Fibroblast of lung (primary cell): Measurements from ENCODE around the gene ST3GAL6.
A peak's percentile ranks its signal among the peaks of the same experiment; 100 is the strongest.

Experiments used
- CTCF ChIP-seq, 2 donors: IDR thresholded peaks in 1 of 2; conservative IDR thresholded peaks in 1 of 2; 1 replicate in 1 of 2; 2 replicates in 1 of 2; pipeline ENCODE4 v1.5.1; 2011 to 2012; ENCODE audit warnings: low read length in 2 of 2, control low read depth in 1 of 2, inconsistent platforms in 1 of 2, low read depth in 1 of 2, mild to moderate bottlenecking in 1 of 2
- EZH2 ChIP-seq: IDR thresholded peaks from 2 replicates; pipeline ENCODE4 v1.5.1; 2012; ENCODE audit warnings: low read length, control low read depth, mild to moderate bottlenecking; ENCODE audit errors: missing control alignments

GRCh38 chr3:98817547-98818041 lies 54.5 kb downstream of the ST3GAL6 start:
- peak; percentile 24 to 50 for TF ChIP-seq CTCF (conservative IDR thresholded peaks at IDR 0.05 in 1 of 2, IDR thresholded peaks at IDR 0.05 in 1 of 2; ENCODE audit: low read depth in 1 of 2, low read length in 2 of 2)
- TF ChIP-seq EZH2, result no peak
